ENCODE measurements around the gene CEP63.
"Not testable (repeated sequence)": the region's sequence is repeated elsewhere in the genome, so short reads cannot be mapped to it uniquely, and the experiment has no call there.

CEP63 gene

GRCh38 chr3:134576831-134577230, 91.0 kb downstream of the CEP63 start:
- DNase-seq (ENCODE audit: low read depth) = no peak

GRCh38 chr3:134579141-134579665, 93.3 kb downstream of the CEP63 start:
- no peak for DNase-seq (ENCODE audit: low read depth)

- peak; percentile 18 for DNase-seq (ENCODE audit: low read depth)
Observed at GRCh38 chr3:134590766-134591165, 104.9 kb downstream of the CEP63 start.

GRCh38 chr3:134592806-134593205, 106.9 kb downstream of the CEP63 start:
- DNase-seq (ENCODE audit: low read depth) = no peak

- DNase-seq (ENCODE audit: low read depth) = no peak
Observed at GRCh38 chr3:134594331-134594741, 108.5 kb downstream of the CEP63 start.

- DNase-seq (ENCODE audit: low read depth) = not testable (repeated sequence)
Observed at GRCh38 chr3:134594986-134595385, 109.1 kb downstream of the CEP63 start.

- DNase-seq (ENCODE audit: low read depth) = no peak
Observed at GRCh38 chr3:134597390-134597970, 111.6 kb downstream of the CEP63 start.

GRCh38 chr3:134598763-134599545, 113.1 kb downstream of the CEP63 start:
- DNase-seq (ENCODE audit: low read depth) = no peak

GRCh38 chr3:134600206-134600605, 114.3 kb downstream of the CEP63 start:
- DNase-seq (ENCODE audit: low read depth) = peak; percentile 47

GRCh38 chr3:134600685-134601463, 115.0 kb downstream of the CEP63 start:
- peak; percentile 69 for DNase-seq (ENCODE audit: low read depth)

GRCh38 chr3:134601539-134602439, 115.9 kb downstream of the CEP63 start:
- DNase-seq (ENCODE audit: low read depth) = peak; percentile 55

GRCh38 chr3:134602440-134602814, 116.6 kb downstream of the CEP63 start:
- no peak for DNase-seq (ENCODE audit: low read depth)

GRCh38 chr3:134603480-134603879, 117.6 kb downstream of the CEP63 start:
- DNase-seq (ENCODE audit: low read depth) = no peak

GRCh38 chr3:134603956-134604355, 118.1 kb downstream of the CEP63 start:
- no peak for DNase-seq (ENCODE audit: low read depth)

- DNase-seq (ENCODE audit: low read depth) = no peak
Observed at GRCh38 chr3:134605556-134605955, 119.7 kb downstream of the CEP63 start.

- DNase-seq (ENCODE audit: low read depth) = no peak
Observed at GRCh38 chr3:134606033-134607025, 120.5 kb downstream of the CEP63 start.

- no peak for DNase-seq (ENCODE audit: low read depth)
Observed at GRCh38 chr3:134607054-134608022, 121.5 kb downstream of the CEP63 start.

GRCh38 chr3:134608023-134608770, 122.3 kb downstream of the CEP63 start:
- DNase-seq (ENCODE audit: low read depth) = no peak

All from EH (cell line).